UCSD-AML1 (cell line): ENCODE measurements around the gene C17orf78.
A peak's percentile ranks its signal among the peaks of the same experiment; 100 is the strongest.
"Not testable (repeated sequence)": the region's sequence is repeated elsewhere in the genome, so short reads cannot be mapped to it uniquely, and the experiment has no call there.

ENCODE experiments used
- DNase-seq: peaks from one replicate; lab custom pipeline; 2025; ENCODE audit not compliant: unreplicated experiment; lab: John Stamatoyannopoulos, UW

Gene C17orf78

GRCh38 chr17:37375706-37376105 lies at the start of gene C17orf78:
TSS of gene C17orf78 (plus strand) at chr17:37375985. CDS start at chr17:37376093, 108 bp downstream.
- DNase-seq = no peak

DNA sequence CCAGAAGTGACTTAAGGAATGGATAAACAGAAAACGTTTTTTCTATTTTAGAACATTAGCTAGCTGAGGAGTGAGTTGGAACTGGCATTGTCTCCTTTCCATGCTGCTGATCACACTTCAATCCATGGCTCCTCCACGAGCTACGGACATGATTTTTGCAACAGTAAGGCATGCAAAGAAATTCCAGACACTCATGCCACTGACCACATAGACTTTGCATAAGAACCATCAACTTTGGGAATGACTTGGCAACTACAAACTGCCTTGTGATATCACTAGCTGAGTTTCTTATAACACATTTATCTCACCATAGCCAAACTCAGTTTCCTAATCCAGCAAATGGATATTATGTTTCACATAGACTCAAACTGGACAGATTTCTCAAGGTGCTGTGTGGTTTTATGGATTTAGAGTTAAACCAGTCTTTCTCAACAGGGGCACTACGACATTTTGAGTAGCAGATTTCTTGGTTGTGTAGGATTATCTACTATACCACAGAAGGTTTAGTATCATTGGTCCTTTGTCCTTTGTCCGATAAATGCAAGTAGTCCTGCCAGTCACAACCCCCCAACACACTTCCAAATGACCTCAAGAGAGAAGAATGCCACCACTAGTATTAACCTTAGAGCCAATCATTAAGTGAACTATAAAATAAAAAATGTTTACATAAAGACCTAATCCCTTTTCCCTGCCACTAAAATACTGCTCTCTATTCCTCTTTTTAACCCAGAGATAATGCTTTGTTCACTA lies 48.3 kb upstream of the C17orf78 start:
- no peak for DNase-seq

DNA sequence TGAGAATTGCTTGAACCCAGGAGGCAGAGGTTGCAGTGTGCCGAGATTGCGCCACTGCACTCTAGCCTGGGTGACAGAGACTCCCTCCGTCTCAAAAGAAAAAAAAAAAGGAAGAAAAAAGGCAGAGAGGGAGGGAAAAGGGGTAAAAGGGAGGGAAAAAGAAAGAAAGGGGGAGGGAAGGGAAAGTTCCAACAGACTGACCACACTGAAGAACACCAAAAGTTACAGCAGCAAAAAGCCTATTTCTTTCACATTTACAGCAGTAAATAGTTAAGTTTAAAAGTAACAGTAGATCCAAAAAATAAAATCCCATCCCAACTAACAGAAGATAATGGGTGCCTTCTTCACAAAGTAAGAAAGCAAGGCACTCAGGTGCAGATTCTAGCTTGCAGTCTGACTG lies 36.9 kb upstream of the C17orf78 start:
- no peak for DNase-seq

DNA sequence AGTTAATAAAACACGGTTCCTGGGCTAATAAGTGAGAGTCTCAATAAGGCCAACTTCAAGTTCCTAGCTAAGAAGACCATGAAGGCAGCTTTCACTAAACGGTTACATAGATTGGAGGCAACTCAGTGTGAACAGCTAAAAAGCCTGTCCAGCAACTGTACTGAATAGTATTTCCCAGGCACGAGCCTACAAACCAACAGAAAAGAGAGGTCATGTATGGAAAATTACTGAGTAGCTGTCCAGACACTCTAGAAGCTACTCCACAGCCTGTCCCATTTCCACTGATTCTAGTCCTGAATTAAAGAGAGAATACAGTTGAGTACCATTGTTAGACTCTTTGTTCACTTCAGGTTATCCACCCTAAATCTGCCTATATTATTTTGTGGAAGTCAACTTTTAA lies 36.5 kb upstream of the C17orf78 start:
- no peak for DNase-seq

DNA sequence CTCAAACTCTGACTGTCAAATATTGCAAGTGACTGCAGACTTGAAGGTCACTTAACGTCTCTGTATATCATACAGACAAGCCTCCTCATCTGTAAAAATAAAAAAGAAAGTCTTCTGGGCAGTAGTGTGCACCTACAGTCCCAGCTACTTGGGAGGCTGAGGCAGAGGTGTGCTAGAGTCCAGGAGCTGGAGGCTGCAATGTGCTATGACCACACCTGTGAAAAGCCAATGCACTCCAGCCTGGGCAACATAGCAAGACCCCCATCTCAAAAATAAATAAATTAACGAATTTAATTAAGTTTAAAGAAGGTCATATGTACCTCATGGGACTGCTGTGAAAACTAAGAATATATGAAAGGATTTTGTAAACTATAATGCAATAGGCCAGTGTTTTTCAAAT lies 35.0 kb upstream of the C17orf78 start:
- no peak for DNase-seq

DNA sequence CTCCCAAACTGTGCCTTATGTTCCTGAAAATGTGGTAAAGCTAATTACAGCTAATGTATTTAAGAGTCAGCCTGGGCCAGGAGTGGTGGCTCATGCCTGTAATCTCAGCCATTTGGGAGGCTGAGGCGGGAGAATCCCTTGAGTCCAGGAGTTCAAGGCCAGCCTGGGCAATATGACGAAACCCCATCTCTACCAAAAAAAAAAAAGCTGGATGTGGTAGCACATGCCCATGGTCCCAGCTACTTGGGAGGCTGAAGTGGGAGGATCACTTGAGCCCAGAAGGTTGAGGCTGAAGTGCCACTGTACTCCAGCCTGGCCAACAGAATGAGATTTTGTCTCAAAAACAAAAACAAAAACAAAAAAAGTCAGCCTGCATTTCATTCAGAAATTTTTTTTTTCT lies 33.2 kb upstream of the C17orf78 start:
- no peak for DNase-seq

DNA sequence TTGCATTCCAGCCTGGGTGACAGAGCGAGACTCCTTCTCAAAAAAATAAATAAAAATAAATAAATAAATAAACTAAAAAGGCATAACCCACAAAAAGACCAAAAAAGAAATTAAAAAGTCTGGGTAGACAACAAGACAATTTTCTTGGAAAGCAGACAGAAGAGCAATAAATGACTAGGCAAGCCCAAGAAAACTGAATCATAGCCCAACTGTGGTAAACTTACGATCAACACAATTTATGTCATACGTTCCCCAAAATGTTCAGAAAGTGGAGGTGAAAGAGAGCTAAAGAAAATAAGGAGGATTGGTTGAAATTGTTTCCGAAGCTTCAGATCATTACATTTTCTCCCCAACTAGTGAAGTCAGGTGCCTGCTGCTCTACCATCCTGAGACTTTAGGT lies 31.3 kb upstream of the C17orf78 start:
- DNase-seq = no peak

DNA sequence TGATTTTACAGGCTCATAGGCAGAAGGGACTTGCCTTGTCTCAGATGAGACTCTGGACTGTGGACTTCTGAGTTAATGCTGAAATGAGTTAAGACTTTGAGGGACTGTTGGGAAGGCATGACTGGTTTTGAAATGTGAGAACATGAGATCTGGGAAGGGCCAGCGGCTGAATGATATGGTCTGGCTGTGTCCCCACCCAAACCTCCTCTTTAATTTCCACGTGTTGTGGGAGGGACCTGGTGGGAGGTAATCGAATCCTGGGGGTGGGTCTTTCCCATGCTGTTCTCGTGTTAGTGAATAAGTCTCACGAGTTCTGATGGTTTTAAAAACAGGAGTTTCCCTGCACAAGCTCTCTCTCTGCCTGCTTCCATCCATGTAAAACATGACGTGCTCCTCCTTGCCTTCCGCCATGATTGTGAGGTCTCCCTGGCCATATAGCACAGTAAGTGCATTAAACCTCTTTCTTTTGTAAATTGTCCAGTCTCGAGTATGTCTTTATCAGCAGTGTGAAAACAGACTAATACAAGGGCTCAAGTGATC lies 28.9 kb upstream of the C17orf78 start:
- not testable (repeated sequence) for DNase-seq

DNA sequence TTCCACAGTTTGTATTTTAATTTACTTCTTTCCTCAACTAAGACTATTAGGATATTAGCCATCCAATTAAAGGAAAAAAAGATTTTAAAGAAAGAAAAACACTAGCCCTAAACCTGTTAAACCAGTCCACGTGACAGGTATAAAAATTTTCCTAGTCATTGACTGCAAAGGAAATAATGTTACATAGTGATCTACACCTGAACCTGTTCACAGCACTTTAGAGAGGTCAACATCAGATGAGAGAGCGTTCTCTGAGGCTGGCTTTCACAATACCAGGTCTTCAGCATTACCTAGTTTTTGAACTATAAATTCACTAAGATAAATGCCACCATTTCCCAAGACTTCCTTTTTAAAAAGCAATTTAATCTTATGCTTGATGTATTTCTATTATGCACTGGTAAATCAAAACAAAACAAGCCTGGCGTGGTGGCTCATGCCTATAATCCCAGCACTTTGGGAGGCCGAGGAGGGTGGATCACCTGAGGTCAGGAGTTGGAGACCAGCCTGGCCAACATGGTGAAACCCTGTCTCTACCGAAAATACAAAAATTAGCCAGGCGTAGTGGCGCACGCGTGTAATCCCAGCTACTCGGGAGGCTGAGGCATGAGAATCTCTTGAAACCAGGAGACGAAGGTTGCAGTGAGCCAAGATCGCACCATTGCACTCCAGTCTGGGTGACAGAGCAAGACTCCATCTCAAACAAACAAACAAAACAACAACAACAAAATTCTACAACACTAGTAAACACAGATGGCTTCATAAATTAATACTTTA lies 18.8 kb upstream of the C17orf78 start:
- not testable (repeated sequence) for DNase-seq

DNA sequence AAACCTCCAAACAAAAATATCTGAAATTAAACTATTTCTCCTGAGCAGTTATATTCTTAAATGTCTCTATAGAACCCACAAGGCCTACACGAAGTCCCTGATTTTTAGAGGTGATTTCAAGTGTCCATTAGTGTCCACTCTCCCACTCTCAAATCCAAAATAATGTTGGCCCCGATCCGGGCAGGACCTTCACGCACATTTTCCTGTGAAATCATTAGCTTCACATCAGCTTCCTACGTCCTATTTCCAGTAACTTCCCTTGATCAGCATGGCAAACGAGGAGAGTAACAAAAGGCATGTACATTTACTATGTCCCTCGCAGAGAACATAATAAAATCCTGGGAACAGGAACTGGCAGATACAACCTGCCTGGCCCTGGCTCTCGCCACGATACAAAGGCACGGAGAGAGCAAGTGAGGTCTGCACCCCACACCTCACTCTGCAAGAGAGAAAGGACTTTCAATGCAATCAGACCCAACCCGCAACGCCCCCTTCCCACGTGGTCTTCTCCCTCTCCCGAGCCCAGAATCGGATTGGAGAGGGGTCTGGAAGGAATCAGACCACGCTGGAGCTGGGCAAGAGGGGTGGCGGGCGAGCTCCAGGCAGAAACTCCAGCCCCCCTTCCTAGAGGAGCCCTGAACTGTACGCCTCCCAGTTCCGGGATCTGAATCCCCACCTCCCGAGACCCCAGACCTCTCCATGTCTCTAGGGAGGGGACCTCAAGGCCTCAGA lies 17.5 kb upstream of the C17orf78 start:
- peak; percentile 63 for DNase-seq

GRCh38 chr17:37358830-37359681 lies 16.7 kb upstream of the C17orf78 start:
- DNase-seq = peak; percentile 98

GRCh38 chr17:37359682-37360188 lies 16.1 kb upstream of the C17orf78 start:
- no peak for DNase-seq

DNA sequence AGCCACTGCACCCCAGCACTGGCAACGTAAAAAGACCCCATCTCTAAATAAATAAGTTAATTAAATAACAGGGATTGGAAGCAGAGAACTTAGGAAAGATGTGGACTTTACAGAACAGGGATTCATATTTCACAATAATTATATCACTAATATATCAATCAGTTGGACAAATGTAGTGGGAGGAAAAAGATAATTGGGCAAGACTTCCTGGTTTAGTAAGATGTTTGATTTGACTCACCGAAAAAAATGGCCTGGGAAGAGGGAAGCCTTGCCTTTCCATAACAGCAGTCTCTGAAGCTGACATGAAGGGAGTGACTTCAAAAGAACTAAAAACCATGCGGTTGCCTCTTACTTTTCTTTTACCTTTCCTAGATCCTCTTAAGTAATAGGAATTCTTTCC lies 15.2 kb upstream of the C17orf78 start:
- no peak for DNase-seq

GRCh38 chr17:37361543-37361942 lies 14.2 kb upstream of the C17orf78 start:
- DNase-seq = no peak

GRCh38 chr17:37365589-37365988 lies 10.2 kb upstream of the C17orf78 start:
- no peak for DNase-seq

DNA sequence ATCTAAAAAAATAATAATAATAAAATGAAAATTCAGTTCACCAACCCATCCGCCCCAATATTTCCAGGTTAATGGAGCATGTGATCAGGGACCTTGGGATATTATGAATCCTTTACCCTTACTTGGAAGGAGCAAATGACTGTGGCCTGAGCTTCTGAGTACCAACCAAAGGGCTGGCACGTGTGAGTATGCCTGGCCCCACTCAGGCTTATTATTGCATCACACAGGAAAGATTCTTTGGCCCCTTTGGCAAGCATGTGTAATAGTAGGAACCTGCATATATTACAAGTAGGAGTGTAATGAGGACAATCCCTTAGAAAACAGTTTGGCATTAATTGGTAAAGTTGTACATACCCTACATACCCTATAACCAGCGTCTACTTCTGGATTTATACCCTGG lies 7.2 kb upstream of the C17orf78 start:
- DNase-seq = no peak

DNA sequence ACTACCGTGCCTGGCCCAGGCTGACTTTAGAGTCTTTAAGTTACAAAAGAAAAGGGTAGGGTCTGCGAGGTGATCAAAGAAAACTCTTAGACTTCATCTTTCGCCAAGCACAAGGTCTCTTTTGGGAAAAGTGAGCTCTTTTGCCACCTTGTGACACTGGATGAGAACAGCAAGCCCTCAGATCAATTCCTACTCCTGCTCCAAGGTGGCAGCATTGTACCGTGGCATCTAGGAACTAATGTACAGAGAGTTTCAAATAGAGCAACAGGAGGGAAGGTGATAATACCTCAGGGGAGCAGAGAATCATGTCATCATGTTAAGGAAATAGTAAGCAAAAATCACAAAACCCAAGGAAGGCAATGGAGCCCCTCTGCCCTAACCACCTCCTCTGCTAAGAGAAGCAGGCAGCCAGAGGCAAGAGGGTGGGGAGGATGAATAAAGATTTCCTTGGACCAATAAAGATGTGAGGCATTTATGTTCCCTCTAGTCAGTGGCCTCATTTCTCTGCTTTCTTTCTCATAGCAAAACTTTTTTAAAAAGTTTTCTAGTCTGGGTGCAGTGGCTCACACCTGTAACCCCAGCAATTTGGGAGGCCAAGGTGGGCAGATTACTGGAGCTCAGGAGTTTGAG lies 2.1 kb upstream of the C17orf78 start:
- peak; percentile 62 for DNase-seq

DNA sequence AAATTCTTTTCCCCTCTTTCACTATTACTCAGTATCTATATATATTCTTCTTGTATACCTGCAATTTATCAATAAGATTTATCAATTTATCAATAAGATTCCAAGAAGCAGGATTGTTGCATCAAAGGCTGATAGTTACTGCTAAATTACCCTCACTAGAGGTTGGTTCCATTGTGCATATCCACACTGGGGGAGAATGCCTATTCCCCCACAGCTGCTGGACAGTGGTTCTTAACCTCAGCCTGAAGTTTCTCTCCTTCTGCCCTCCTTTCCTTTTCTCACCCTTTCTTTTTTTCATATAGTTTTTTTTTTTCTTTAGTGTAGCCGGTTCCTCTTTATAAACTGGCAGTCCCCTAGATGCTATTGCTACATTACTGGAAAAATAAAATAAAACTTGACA lies 6.3 kb downstream of the C17orf78 start:
- DNase-seq = no peak

DNA sequence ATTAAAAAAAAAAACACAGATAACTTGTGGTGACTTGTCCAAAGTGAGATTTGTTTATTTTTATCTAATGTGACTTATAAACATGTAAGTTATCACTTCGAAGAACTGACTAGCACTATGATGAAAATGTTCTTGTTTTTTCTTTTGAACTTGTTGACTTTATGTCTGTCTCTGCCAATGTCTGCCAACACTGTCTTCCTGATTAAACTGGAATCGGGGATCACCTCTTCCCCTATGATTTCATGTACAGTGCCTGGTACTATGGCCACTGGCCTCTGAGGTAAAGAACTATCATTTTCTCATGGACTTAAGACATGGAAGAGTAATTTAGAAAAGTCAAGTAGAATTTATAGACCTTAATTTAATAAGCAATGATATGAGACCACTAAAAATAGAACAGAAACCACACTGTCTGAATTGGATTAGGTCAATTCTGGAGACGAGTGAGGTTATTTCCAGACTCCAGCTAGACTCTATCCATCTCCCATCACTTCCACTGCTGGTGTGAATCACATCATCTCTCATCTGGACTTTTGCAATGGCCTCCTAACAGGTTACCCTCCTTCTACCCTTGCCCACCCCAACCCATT lies 8.9 kb downstream of the C17orf78 start:
- no peak for DNase-seq
